Epithelial cell of proximal tubule (primary cell): ENCODE measurements around the gene CYP3A5. TPM values are rescaled to one million over a fixed set of nuclear protein-coding genes. Genes with fewer than 3 reads are reported as not detected.

Experiments used
- DNase-seq: peaks from one replicate; pipeline ENCODE4 v3.0.0-alpha.2; 2011; ENCODE audit warnings: low read depth
- H3K4me3 ChIP-seq: 2 replicates; pipeline ENCODE4 v1.5.1; 2011; ENCODE audit warnings: low read depth, mild to moderate bottlenecking, low read length
- total RNA-seq: library from RNA; depleted of rRNA; stranded (reverse); fragments of >200 nt; gene quantifications from 2 replicates; pipeline ENCODE4 v1.2.3, GENCODE V29; 2015
- TF ChIP-seq, protein P1 (sequence below): conservative IDR thresholded peaks from 2 replicates; pipeline ENCODE4 v1.5.1; 2012; ENCODE audit warnings: low read depth, mild to moderate bottlenecking, low read length

The CYP3A5 gene
- total RNA-seq, 1 donor from 2014 or later: 0.75 TPM

- DNase-seq: no peak
- TF ChIP-seq, protein P1, sequence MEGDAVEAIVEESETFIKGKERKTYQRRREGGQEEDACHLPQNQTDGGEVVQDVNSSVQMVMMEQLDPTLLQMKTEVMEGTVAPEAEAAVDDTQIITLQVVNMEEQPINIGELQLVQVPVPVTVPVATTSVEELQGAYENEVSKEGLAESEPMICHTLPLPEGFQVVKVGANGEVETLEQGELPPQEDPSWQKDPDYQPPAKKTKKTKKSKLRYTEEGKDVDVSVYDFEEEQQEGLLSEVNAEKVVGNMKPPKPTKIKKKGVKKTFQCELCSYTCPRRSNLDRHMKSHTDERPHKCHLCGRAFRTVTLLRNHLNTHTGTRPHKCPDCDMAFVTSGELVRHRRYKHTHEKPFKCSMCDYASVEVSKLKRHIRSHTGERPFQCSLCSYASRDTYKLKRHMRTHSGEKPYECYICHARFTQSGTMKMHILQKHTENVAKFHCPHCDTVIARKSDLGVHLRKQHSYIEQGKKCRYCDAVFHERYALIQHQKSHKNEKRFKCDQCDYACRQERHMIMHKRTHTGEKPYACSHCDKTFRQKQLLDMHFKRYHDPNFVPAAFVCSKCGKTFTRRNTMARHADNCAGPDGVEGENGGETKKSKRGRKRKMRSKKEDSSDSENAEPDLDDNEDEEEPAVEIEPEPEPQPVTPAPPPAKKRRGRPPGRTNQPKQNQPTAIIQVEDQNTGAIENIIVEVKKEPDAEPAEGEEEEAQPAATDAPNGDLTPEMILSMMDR: no peak
- no peak overlapping the region for H3K4me3 ChIP-seq
These were observed 61.1 kb downstream of the CYP3A5 start for GRCh38 chr7:99618726-99619125.

- peak overlapping the region; percentile 97 for H3K4me3 ChIP-seq
- DNase-seq: no peak
- TF ChIP-seq, protein P1: no peak
These were observed 62.5 kb downstream of the CYP3A5 start for GRCh38 chr7:99617192-99617781.

DNA sequence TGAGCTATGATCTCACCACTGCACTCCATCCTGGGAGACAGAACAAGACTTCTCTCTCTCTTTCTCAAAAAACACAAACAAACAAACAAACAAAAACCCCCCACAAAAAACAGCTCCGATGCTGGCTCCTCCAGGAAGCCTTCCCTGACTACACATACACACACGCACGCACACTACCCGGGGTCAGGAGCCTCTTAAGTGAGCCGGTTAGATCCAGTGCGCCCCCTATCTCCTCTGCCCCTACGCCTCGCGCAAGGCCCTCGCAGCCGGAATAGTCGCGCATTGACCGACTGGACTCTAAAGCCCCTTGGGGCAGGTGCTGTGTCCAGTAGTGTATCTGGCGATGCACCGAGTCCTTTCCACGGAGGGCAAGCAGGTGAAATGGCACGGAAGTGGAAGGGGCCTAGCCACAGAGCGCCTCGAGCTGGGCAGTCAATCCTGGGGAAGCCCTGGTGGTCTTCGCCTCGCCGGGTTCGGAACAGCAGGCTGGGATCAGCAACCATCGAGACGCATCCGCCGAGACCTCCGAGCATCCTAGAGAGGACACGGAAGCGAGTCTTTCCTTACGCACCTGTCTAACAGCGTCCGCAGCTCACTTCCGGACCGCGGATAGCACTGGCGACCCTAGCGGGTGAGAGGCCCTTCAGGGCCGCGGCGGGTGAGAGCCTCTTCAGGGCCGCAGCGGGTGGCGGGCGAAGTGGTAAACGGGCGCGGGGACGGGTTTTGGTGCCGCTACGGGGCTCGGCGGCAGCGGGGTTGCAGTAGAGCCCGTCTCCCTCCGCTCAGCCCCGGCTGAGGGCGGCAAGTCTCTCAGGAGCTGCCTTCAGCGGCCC, 63.2 kb downstream of the CYP3A5 start, which contains the start of gene ZSCAN25:
Gene ZSCAN25, plus strand, starts transcription at position 588 of the 833 bp plus-strand sequence. CDS start 2,661 bp downstream, outside the sequence.
- peak; percentile 72 for DNase-seq
- TF ChIP-seq, protein P1: peak; percentile 63
- peak within 1 kb of the TSS; percentile 97 for H3K4me3 ChIP-seq

DNA sequence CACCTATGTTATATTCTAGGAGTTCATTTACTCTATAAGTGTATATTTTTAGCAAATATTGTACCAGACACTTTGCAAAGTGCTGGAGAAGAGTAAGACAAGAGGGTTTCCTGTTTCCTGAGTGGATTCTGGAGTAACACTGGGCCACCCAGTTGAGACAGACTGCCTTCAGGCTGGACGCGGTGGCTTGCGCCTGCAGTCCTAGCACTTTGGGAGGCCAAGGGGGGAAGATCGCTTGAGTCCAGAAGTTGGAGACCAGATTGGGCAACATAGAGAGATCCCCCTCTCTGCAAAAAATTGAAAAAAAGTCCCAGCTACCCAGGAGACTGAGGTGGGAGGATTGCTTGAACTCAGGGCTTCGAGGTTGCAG, 63.8 kb downstream of the CYP3A5 start:
- TF ChIP-seq, protein P1: no peak
- no peak for DNase-seq

GRCh38 chr7:99614495-99614894, 65.3 kb downstream of the CYP3A5 start:
- no peak for DNase-seq
- H3K4me3 ChIP-seq: no peak overlapping the region
- TF ChIP-seq, protein P1: no peak

More for the DNA sequence above, 63.8 kb downstream of the CYP3A5 start:
- peak overlapping the region; percentile 97 for H3K4me3 ChIP-seq

GRCh38 chr7:99607548-99607947, 72.2 kb downstream of the CYP3A5 start:
- TF ChIP-seq, protein P1: no peak
- H3K4me3 ChIP-seq: no peak overlapping the region
- DNase-seq: no peak
